Measurements from ENCODE around the gene GPR37L1.

DNA sequence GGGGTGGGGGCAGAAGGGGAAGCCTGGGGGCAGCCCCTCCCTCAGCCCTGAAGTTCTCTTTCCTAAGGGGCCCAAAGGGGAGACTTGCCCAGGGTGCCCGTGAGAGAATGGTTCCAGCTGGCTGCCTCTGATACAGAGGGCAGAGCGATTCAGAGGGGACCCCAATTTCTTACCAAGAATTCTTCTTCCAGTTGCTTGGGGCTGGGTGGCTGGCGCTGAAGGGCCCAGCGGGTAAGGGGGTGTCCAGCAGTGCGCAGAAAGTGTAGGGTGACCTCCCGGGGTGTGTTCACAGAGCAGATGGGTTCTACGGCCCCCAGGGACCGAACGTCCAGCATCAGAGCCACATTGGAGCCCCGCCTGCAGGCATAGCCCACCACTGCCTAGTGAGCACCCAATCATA, 35.2 kb downstream of the GPR37L1 start:
- no peak for TF ChIP-seq EZH2 (IDR thresholded peaks at IDR 0.05; ENCODE audit: insufficient read depth, poor library complexity, severe bottlenecking)
- no peak for TF ChIP-seq EZH2phosphoT487 (IDR thresholded peaks at IDR 0.05; ENCODE audit: insufficient read depth, low read depth)
